ENCODE measurements around the gene ZNF616.

The ZNF616 gene

GRCh38 chr19:52140032-52140710 lies 433 bp upstream of the ZNF616 start:
- DNase-seq (ENCODE audit: low read depth in 2 of 2) = peak in 1 of 2 donors; percentile 1
- TF ChIP-seq, protein P1, sequence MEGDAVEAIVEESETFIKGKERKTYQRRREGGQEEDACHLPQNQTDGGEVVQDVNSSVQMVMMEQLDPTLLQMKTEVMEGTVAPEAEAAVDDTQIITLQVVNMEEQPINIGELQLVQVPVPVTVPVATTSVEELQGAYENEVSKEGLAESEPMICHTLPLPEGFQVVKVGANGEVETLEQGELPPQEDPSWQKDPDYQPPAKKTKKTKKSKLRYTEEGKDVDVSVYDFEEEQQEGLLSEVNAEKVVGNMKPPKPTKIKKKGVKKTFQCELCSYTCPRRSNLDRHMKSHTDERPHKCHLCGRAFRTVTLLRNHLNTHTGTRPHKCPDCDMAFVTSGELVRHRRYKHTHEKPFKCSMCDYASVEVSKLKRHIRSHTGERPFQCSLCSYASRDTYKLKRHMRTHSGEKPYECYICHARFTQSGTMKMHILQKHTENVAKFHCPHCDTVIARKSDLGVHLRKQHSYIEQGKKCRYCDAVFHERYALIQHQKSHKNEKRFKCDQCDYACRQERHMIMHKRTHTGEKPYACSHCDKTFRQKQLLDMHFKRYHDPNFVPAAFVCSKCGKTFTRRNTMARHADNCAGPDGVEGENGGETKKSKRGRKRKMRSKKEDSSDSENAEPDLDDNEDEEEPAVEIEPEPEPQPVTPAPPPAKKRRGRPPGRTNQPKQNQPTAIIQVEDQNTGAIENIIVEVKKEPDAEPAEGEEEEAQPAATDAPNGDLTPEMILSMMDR (IDR thresholded peaks at IDR 0.05; ENCODE audit: low read depth, low read length) = no peak
- H3K4me3 ChIP-seq (replicated peaks in 1 of 2; ENCODE audit: low read depth in 2 of 2, low read length in 2 of 2) = peak overlapping the region in 1 of 2 donors; percentile 27

DNA sequence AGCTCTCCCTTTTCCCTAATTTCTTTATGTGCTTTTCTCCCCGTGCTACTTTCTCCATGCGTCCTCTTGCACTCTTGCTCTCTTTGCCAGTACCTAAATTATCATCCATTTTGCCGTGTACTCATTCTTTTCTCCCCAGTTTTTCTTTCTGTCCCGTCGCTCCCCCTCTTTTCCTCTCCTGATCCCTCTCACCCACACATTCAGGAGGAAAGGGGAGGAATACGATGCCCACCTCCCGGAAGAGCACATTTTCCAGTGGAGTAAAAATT lies 821 bp downstream of the ZNF616 start:
- no peak for DNase-seq (ENCODE audit: low read depth in 2 of 2)
- TF ChIP-seq, protein P1 (IDR thresholded peaks at IDR 0.05; ENCODE audit: low read depth, low read length) = no peak

DNA sequence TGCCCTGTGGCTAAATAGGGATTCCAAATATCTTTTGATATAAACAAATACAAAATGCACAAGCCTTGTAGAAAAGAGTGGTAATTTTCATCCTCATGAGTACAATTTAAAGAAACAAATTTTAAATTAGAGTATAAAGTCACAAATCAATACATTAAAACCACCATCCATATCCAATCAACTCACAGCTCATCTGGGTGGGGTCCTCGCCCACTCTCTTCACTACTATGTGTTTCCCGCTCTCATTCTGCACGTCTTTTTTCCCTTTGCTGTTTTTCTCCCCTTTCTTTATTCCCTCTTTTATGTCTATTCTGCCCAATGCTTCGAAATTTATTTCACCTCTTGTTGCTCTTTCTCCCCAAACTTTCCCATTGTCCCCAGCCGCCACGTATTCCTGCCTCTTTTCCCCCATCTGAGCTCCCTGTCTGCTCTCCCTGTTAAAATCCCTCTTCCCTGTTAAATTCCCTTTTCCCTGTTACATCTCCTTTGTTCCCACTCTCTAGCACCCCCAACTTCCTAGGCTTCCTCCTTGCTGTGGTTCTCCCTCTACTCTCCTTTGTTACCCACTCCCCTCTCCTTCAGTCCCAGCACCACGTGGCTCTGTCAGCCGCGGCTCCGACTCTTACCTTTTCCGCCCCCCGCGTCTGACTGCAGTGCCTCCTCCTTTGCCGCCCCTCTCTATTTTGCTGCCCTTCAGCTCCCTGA lies 1.3 kb downstream of the ZNF616 start:
- peak in 1 of 2 donors; percentile 16 for DNase-seq (ENCODE audit: low read depth in 2 of 2)
- TF ChIP-seq, protein P1 (IDR thresholded peaks at IDR 0.05; ENCODE audit: low read depth, low read length) = no peak
- peak overlapping the region; percentile 74 to 95 for H3K4me3 ChIP-seq (replicated peaks in 1 of 2; ENCODE audit: low read depth in 2 of 2, low read length in 2 of 2)

More for the DNA sequence above, 821 bp downstream of the ZNF616 start:
- peak overlapping the region; percentile 74 to 95 for H3K4me3 ChIP-seq (replicated peaks in 1 of 2; ENCODE audit: low read depth in 2 of 2, low read length in 2 of 2)

DNA sequence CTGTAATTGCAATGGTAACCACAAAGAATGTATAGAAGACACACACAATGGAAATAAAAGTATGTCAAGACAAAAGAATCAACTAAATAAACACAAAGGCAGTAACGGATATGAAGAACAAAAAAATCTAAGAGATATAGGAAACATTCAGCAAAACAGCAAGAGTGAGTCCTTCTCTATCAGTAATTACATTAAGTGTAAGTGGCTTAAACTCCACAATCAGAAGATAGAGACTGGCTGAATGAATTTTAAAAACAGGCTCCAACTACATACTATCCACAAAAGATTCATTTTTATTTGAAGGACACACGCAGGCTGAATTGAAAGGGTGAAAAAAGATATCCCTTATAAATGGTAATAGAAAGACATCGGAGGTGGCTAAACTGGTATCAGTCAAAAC lies 19.5 kb downstream of the ZNF616 start:
- no peak for DNase-seq (ENCODE audit: low read depth in 2 of 2)
- H3K4me3 ChIP-seq (replicated peaks in 1 of 2; ENCODE audit: low read depth in 2 of 2, low read length in 2 of 2) = no peak overlapping the region
- TF ChIP-seq, protein P1 (IDR thresholded peaks at IDR 0.05; ENCODE audit: low read depth, low read length) = no peak

- TF ChIP-seq, protein P1 (IDR thresholded peaks at IDR 0.05; ENCODE audit: low read depth, low read length) = no peak
- no peak overlapping the region for H3K4me3 ChIP-seq (replicated peaks in 1 of 2; ENCODE audit: low read depth in 2 of 2, low read length in 2 of 2)
- peak in 1 of 2 donors; percentile 9 for DNase-seq (ENCODE audit: low read depth in 2 of 2)
These were observed 24.1 kb downstream of the ZNF616 start for GRCh38 chr19:52115526-52116053.

GRCh38 chr19:52114691-52115090 lies 25.0 kb downstream of the ZNF616 start:
- no peak for DNase-seq (ENCODE audit: low read depth in 2 of 2)
- H3K4me3 ChIP-seq (replicated peaks in 1 of 2; ENCODE audit: low read depth in 2 of 2, low read length in 2 of 2) = no peak overlapping the region
- TF ChIP-seq, protein P1 (IDR thresholded peaks at IDR 0.05; ENCODE audit: low read depth, low read length) = no peak

Measured in cardiac fibroblast (primary cell).